Measurements from ENCODE around the gene LUZP2.

The LUZP2 gene

DNA sequence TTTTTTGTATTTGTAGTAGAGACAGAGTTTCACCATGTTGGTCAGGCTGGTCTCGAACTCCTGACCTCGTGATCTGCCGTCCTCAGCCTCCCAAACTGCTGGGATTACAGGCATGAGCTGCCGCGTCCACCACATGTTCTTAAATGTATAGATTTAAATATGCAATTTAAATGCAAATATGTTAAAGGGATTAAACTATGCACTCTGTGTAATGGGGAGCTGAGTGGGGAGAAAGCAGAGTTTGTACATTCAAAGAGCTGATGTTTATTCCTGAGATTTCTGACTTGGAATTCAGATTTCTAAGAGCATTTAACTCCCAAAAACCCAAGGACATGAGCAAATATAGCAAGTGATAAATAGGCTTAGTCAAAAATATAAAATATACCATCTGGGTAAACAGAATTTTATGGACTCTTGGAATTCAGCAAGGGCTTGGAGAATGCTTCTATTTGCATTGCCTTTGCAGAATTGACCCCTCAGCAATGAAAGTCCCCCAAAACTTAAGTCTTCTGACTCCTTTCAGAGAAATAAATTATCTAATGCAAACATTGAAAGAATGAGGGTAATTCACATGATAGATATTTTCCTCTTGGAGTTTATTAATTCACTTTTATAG, 170.6 kb downstream of the LUZP2 start:
- TF ChIP-seq, protein P1, sequence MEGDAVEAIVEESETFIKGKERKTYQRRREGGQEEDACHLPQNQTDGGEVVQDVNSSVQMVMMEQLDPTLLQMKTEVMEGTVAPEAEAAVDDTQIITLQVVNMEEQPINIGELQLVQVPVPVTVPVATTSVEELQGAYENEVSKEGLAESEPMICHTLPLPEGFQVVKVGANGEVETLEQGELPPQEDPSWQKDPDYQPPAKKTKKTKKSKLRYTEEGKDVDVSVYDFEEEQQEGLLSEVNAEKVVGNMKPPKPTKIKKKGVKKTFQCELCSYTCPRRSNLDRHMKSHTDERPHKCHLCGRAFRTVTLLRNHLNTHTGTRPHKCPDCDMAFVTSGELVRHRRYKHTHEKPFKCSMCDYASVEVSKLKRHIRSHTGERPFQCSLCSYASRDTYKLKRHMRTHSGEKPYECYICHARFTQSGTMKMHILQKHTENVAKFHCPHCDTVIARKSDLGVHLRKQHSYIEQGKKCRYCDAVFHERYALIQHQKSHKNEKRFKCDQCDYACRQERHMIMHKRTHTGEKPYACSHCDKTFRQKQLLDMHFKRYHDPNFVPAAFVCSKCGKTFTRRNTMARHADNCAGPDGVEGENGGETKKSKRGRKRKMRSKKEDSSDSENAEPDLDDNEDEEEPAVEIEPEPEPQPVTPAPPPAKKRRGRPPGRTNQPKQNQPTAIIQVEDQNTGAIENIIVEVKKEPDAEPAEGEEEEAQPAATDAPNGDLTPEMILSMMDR (IDR thresholded peaks at IDR 0.05), result no peak
- Histone ChIP-seq H3K4me3 (ENCODE audit: low read depth in 1 of 2, low read length in 1 of 2) (no peak overlapping the region), H3K27ac (no peak overlapping the region)

DNA sequence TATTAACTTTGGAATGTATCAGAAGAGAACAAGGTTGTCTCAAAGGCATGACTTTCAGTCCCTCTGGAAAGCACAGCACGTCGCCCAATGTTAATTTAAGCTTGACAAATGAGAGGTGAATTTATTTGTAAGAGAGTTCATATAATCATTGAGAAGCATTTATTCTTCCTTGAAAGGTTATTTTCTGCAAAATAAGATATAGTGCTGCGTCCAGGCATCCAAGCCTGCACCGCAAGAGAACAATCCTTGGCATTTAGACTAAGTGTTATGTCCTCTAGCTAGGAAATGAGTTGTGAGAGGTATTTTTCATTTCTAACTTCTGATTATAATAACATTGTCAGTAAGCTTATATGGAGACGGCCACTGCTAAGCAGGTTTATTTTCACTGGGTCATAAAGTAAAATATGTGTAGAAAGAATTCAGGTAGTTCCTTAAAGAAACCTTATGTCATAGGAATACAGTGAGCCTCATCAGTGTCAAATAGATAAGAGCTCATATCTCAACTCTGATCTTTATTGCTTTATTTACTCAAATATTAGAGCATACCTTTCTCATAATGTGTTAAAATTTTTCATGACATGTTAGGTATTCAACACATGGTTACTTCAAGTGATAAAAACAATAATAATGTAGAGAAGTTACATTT, 182.0 kb downstream of the LUZP2 start:
- TF ChIP-seq, protein P1 (IDR thresholded peaks at IDR 0.05), result no peak
- Histone ChIP-seq H3K4me3 (ENCODE audit: low read depth in 1 of 2, low read length in 1 of 2) (no peak overlapping the region), H3K27ac (no peak overlapping the region), H3K4me1 (ENCODE audit: control insufficient read depth in 1 of 2, insufficient read depth in 1 of 2, low read depth in 1 of 2, low read length in 1 of 2) (no peaks in the 10 kb centered on the region), H3K36me3 (no peaks in the 10 kb centered on the region), H3K27me3 (no peaks in the 10 kb centered on the region), H3K9me3 (no peaks in the 10 kb centered on the region)

More for the DNA sequence above, 170.6 kb downstream of the LUZP2 start:
- H3K27me3 ChIP-seq, result no peaks in the 10 kb centered on the region
- H3K36me3 ChIP-seq, result no peaks in the 10 kb centered on the region
- no peaks in the 10 kb centered on the region for H3K4me1 ChIP-seq (ENCODE audit: control insufficient read depth in 1 of 2, insufficient read depth in 1 of 2, low read depth in 1 of 2, low read length in 1 of 2)
- no peaks in the 10 kb centered on the region for H3K9me3 ChIP-seq

DNA sequence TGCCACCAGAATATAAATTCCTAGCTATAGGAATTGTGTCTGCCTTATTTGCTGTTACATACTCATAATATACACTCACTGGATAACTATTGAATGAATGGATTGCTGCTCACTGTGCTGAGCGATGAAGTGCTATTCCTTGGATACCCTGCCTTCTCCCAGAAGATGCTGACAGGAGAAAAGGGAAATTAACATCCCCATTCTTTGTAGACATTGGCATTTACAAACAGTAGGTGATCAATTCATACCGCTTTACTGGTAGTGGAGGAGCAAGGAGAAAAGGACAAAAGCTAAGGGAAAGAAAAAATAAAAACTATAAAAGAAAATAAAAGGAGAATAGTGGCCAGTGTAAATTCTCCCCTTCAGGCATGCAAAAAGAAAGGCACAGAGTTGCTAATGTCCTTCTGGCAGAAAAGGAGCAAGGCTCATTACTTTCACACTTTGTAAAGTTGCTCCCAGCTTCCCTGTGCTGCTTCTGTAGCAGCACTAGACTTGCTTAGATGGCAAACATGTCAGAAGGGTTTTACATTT, 183.0 kb downstream of the LUZP2 start:
- H3K9me3 ChIP-seq, result no peaks in the 10 kb centered on the region
- no peak overlapping the region for H3K27ac ChIP-seq
- TF ChIP-seq, protein P1 (IDR thresholded peaks at IDR 0.05), result no peak
- H3K27me3 ChIP-seq, result no peaks in the 10 kb centered on the region
- H3K36me3 ChIP-seq, result no peaks in the 10 kb centered on the region
- H3K4me1 ChIP-seq (ENCODE audit: control insufficient read depth in 1 of 2, insufficient read depth in 1 of 2, low read depth in 1 of 2, low read length in 1 of 2), result no peaks in the 10 kb centered on the region
- H3K4me3 ChIP-seq (ENCODE audit: low read depth in 1 of 2, low read length in 1 of 2), result no peak overlapping the region

DNA sequence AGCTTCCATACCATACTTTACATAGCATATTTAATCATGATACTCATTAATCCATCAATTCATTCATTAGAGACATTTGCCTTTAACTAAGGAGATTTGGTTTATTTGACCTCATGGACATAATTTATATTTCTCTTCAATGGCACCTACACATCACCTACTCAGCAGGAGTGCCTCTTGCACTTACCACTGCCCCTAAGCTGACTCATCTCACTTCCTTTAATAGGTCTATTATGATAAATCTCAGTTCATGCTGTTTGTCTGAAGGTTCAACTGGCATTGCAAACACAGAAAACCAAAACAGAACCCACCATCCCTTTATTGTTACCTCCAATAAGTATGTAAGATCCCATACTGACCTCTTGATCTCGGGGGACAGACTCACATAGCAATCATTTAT, 186.7 kb downstream of the LUZP2 start:
- Histone ChIP-seq H3K27me3 (no peaks in the 10 kb centered on the region), H3K9me3 (no peaks in the 10 kb centered on the region), H3K4me1 (ENCODE audit: control insufficient read depth in 1 of 2, insufficient read depth in 1 of 2, low read depth in 1 of 2, low read length in 1 of 2) (no peaks in the 10 kb centered on the region), H3K36me3 (no peaks in the 10 kb centered on the region), H3K27ac (no peak overlapping the region), H3K4me3 (ENCODE audit: low read depth in 1 of 2, low read length in 1 of 2) (no peak overlapping the region)
- TF ChIP-seq, protein P1 (IDR thresholded peaks at IDR 0.05), result no peak

DNA sequence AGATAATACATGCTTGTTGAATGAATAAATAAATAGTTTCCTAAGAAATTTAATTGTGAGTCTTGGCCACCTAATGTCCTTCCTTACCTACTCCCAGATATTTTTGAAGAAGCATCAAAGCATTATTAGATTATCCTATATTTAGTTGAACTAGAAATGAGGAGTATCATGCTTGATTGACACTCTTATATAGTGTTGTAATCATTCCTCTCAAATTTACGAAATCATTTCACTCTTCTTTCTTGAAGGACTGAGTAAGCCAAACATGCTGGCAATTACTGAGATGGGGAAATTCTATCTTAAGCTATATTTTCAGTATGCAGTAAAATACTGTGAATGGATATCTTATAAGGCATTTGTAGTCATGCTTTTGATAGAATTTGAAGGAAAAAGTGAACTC, 189.0 kb downstream of the LUZP2 start:
- H3K9me3 ChIP-seq, result no peaks in the 10 kb centered on the region
- no peaks in the 10 kb centered on the region for H3K4me1 ChIP-seq (ENCODE audit: control insufficient read depth in 1 of 2, insufficient read depth in 1 of 2, low read depth in 1 of 2, low read length in 1 of 2)
- TF ChIP-seq, protein P1 (IDR thresholded peaks at IDR 0.05), result no peak
- no peaks in the 10 kb centered on the region for H3K36me3 ChIP-seq
- H3K27me3 ChIP-seq, result no peaks in the 10 kb centered on the region
- no peak overlapping the region for H3K4me3 ChIP-seq (ENCODE audit: low read depth in 1 of 2, low read length in 1 of 2)
- no peak overlapping the region for H3K27ac ChIP-seq

Measured in neutrophil (primary cell).